GF-D8 (cell line): ENCODE data around the gene TEKTIP1.
"Not testable (repeated sequence)": the region's sequence is repeated elsewhere in the genome, so short reads cannot be mapped to it uniquely, and the experiment has no call there.

ENCODE experiments used
- DNase-seq: peaks from one replicate; lab custom pipeline; 2025; lab: John Stamatoyannopoulos, UW

The TEKTIP1 gene

GRCh38 chr19:3523361-3524077 is 15.5 kb upstream of the TEKTIP1 start:
- DNase-seq = no peak

- DNase-seq = no peak
These were observed 14.7 kb upstream of the TEKTIP1 start for GRCh38 chr19:3524078-3524842.

- no peak for DNase-seq
These were observed 14.0 kb upstream of the TEKTIP1 start for GRCh38 chr19:3524904-3525451.

GRCh38 chr19:3526507-3527237 is 12.3 kb upstream of the TEKTIP1 start:
- no peak for DNase-seq

DNA sequence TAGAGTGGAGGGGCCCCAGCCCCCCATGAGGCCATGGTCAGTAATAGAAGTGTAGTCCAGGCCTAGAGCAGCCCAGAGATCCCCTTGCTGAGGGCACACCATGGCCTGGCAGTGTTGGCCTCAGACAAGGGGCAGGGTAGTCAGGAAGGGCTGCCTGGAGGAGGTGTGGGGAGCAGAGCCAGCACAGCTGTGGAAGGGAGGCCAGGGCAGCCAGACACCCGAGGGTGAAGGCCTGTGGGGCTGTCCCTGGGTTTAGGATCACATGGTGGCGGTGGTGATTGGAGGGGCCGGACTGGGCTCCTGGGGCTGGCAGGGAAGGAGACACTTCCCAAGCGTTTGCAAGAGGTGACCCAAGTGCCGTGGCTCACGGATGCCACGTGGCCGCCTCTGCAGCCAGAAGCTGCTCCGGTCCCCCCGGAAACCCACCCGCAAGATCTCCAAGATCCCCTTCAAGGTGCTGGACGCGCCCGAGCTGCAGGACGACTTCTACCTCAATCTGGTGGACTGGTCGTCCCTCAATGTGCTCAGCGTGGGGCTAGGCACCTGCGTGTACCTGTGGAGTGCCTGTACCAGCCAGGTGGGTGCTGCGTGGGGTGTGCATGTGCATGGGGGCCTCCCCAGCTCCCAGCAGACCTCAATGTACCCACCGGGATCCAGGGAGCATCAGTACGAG is 11.6 kb upstream of the TEKTIP1 start:
- DNase-seq = no peak

DNA sequence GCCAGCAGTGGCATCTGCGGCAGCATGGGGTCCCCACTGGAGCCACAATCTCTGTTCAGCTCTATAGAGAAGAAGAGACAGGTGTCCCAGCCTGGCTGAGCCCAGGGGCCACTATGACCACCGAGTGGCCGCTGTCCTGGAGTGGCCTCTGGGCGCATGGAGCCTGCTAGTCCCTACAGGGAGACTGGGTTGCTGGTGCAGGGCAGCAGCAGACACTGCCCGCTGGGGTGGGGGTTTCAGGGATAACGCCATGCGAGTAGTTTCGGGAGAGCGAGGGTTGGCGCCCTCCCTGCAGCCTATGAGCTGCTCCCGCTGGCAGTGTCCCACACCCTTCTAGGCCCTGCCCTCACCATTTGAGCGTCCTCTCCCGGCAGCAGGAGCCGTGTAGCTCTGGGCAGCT is 10.9 kb upstream of the TEKTIP1 start:
- DNase-seq = no peak

GRCh38 chr19:3528539-3529211 is 10.3 kb upstream of the TEKTIP1 start:
- DNase-seq = no peak

- not testable (repeated sequence) for DNase-seq
These were observed 9.7 kb upstream of the TEKTIP1 start for GRCh38 chr19:3529299-3529698.

GRCh38 chr19:3530389-3530788 is 8.6 kb upstream of the TEKTIP1 start:
- no peak for DNase-seq

- no peak for DNase-seq
These were observed 7.3 kb upstream of the TEKTIP1 start for GRCh38 chr19:3531716-3532115.

- DNase-seq = no peak
These were observed 6.7 kb upstream of the TEKTIP1 start for GRCh38 chr19:3532154-3532786.

- no peak for DNase-seq
These were observed 5.9 kb upstream of the TEKTIP1 start for GRCh38 chr19:3533033-3533432.

DNA sequence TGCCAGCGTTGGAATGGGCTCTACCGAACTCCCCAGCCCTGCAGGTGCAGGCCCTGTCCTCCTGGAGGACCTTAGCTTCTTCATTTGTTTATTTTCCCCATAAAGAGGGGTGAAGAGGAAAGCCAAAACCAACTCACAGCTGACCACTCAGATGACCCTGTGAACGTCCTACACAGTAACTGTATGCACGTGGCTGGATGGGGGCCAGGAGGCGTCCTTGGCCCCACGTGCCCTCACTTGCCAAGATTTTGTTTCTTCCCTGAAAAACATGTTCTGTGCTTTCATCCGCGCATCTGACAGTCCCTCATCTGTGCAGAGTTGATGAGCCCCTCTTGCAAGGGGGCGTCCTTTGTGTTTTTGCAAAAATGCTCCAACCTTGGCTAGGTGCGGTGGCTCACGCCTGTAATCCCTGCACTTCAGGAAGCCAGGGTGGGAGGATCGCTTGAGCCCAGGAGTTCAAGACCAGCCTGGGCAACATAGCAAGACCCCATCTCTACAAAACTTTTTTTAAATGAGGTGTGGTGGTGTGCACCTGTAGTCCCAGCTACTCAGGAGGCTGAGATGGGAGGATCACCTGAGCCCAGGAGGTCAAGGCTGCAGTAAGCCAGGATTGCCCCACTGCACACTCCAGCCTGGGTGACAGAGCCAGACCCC is 5.3 kb upstream of the TEKTIP1 start:
- DNase-seq = no peak

DNA sequence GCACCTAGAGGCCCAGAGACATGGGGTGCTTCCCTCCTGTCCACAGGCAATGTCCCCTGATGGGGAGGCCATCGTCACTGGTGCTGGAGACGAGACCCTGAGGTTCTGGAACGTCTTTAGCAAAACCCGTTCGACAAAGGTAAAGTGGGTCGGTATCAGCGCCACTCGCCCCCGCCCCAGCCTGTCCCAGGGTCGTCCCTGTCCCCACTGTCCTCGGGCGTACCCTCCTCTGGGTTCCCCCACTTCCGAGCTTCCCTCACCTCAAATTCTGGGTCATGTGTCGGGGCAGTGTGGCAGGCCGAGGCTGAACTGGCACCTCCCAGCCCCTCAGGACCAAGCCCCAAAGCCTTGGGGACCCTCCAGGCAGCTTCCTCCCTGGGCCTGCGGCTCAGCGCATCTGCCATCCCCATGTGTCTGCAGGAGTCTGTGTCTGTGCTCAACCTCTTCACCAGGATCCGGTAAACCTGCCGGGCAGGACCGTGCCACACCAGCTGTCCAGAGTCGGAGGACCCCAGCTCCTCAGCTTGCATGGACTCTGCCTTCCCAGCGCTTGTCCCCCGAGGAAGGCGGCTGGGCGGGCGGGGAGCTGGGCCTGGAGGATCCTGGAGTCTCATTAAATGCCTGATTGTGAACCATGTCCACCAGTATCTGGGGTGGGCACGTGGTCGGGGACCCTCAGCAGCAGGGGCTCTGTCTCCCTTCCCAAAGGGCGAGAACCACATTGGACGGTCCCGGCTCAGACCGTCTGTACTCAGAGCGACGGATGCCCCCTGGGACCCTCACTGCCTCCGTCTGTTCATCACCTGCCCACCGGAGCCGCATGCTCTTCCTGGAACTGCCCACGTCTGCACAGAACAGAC is 4.4 kb upstream of the TEKTIP1 start:
- DNase-seq = no peak

DNA sequence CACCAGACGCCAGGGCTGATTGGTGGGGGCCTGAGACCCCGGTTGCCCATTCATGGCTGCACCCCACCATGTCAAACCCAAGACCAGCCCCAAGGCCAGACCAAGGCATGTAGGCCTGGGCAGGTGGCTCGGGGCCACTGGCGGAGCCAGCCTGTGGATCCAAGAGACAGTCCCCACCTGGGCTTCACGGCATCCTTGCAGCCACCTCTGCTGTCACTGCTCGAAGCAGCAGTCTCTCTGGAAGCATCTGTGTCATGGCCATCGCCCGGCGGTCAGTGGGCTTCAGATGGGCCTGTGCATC is 3.8 kb upstream of the TEKTIP1 start:
- no peak for DNase-seq

GRCh38 chr19:3535563-3535965 is 3.4 kb upstream of the TEKTIP1 start:
- DNase-seq = no peak

DNA sequence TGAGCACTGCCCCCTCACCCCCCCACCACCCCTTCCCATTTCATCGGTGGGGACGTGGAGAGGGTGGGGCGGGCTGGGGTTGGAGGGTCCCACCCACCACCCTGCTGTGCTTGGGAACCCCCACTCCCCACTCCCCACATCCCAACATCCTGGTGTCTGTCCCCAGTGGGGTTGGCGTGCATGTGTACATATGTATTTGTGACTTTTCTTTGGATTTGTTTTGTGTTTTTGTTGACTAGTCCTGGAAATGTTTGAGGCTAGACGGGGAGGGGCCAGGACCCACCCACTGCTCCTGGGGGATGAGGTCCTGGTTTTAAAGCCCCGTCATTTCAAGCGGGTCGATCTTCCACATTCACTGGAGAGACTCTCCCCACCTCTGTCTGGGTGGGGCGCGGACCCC is 3.0 kb upstream of the TEKTIP1 start:
- no peak for DNase-seq

- DNase-seq = no peak
These were observed 2.4 kb upstream of the TEKTIP1 start for GRCh38 chr19:3536429-3537100.

- DNase-seq = no peak
These were observed 1.9 kb upstream of the TEKTIP1 start for GRCh38 chr19:3537101-3537437.
